ENCODE data around the gene MICAL3. TPM values are rescaled to one million over a fixed set of nuclear protein-coding genes. Genes with fewer than 3 reads are reported as not detected.
A peak's percentile ranks its signal among the peaks of the same experiment; 100 is the strongest.
"Not testable (repeated sequence)": the region's sequence is repeated elsewhere in the genome, so short reads cannot be mapped to it uniquely, and the experiment has no call there.

Gene MICAL3
- polyA plus RNA-seq, 12 donors: 25.7 to 58.7 (median 41.3) TPM; not detected in 1

DNA sequence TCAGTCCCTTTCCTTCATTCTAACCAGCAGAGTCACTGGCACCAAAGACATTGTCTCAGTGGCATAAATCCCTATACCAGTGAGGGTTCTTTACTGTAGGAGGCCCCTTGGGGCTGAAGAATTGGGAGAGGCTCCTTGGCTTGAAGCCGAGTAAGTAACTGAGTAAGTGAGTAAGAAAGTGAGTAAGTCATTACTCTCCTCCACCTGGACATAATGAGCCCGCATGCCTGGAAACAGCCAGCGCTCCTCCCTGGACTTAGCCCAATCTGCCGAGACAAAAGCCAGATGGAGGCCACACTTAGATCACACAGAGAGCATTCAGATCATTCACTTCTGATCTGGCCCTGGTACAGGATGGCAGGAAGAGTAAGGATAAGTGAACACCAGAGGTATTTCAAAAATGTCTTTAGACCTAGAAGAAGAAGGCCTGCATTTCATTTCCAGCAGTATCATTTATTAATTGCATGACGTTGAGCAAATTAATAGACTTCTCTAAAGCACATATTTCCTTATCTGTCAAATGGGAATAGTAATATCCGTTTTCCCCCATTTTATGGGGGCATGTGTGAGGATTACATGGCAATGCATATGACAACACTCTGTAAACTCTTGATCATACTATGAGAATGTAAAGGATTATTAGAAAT is 8.2 kb upstream of the MICAL3 start:
- no peak for DNase-seq

GRCh38 chr22:18031695-18032454 is 7.5 kb upstream of the MICAL3 start:
- no peak for DNase-seq

DNA sequence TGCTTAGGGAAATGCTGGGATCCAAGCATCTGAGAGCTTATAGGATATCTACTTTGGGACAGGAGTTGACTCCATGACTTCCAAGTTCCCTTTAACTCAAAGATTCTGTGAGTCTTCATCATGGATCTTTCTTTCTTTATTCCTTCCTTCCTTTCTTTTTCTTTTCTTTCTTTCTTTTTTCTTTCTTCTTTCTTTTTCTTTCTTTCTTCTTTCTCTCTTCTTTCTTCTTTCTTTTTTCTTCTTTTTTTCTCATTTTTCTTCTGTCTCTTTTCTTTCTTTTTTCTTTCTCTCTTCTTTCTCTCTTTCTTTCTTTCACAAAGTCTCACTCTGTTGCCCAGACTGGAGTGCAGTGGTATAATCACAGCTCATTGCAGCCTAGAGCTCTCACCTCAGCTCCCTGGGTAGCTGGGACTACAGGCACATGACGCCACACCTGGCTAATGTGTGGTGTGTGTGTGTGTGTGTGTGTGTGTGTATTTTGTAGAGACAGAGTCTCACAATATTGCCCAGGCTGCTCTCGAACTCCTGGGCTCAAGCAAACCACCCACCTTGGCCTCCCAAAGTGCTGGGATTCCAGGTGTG is 5.4 kb upstream of the MICAL3 start:
- DNase-seq: no peak

DNA sequence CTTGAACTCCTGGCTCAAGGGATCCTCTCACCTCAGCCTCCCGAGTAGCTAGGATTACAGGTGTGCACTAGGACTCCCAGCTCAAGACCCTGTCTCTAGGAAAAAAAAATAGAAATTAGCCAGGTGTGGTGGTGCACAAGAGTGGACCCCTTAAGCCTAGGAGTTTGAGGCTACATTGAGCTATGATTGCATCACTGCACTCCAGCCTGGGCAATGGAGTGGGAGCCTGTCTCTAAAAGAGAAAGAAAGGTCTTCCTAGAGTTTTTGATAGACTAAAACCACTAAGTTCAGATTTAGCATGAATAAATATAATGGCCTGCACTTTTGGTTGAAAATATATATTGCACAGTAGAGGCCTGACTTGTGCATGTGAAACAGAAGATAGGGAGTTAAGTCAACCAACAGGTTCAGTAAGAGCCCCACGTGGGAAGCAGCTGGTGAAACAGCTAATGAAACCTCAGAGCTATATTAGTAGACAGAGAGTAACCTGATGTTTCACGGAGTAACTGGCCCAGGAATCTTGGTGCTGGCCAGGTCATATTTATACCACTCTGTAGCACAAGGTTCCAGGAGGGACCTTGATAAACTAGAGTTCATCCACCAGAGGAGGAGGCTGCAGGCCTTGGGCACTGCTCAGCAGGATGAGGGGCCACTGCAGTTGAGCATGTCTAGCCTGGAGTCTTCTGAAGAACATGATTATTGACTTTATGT is 4.6 kb upstream of the MICAL3 start:
- no peak for DNase-seq

- DNase-seq: not testable (repeated sequence)
Observed at GRCh38 chr22:18025898-18026297, 1.5 kb upstream of the MICAL3 start.

DNA sequence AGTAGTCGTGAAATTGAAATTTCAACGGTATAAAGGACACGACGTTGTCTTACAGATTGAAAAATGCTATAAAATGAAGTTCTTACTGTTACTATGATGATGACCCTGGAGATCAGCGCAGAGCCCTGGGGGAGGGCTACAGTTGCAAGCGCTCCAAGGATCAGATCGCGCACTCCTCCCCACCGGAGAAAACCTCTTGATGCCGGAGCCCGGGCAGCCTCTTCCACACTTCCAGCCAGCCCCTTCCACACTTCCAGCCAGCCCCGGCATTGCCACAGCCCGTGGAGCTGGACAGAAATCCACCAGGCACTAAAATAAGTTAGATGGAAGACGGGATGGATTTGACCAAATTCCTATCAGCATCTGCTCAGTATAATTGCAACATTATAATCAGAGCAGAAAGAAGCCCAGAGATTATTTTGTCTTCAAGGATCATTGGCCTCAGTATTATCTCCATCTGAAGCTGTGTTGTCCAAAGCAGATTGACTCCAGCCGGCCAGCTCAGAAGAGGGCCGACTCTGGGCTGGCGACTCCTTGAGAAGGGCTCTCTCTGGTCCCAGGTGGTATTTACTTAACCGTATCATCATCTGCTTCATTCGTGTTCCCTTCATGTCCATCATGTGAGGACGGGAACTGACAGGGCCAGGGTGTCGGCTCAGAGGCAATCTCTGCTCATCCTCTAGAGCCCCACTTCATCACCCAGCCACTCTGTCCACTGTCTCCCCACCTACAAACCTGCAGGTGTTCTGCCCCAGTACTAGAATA is 777 bp upstream of the MICAL3 start:
- no peak for DNase-seq

- peak; percentile 82 for DNase-seq
Observed at GRCh38 chr22:18023509-18024275, 669 bp downstream of the MICAL3 start.

DNA sequence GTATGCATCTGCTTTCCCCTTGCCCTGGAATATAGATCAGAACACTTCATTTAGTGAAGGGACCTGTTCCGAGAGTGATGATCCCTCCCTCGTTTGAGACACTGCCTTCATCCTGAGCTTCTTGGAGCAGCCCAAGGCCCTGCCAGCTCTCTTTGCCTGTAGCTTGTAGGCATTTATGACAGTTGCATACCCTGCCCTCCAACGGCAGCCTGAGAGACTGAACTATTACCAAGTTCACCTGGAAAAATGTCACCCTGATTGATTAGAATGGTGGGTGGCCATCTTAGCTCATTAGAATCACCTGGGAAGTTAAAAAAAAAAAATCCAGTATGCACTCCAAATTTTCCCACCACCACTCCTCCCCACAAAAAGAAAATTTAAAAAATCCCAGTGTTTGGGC is 1.5 kb downstream of the MICAL3 start:
- DNase-seq: no peak

GRCh38 chr22:18021431-18021830 is 2.9 kb downstream of the MICAL3 start:
- no peak for DNase-seq

GRCh38 chr22:18020743-18021142 is 3.6 kb downstream of the MICAL3 start:
- not testable (repeated sequence) for DNase-seq

- DNase-seq: no peak
Observed at GRCh38 chr22:18013947-18014346, 10.4 kb downstream of the MICAL3 start.

DNA sequence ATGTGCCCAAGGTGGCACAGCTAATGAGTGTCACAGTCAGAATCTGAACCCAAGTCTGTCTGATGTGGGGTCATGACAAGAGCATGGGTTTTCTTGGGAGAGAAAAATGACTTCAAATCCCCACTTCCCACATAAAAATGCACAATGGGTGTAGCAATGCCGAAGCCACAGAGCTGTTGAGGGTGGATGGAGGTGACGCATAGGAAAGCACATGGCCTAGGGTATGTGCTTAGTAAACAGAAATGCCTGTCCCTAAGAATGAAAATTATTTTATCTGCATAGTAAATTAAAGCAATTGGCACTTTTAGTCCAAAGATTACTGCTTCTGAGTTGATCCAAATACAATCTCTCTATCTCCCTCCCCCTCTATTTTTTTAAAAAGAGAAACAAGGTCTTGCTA is 10.9 kb downstream of the MICAL3 start:
- DNase-seq: no peak

GRCh38 chr22:18012531-18012930 is 11.8 kb downstream of the MICAL3 start:
- DNase-seq: no peak

DNA sequence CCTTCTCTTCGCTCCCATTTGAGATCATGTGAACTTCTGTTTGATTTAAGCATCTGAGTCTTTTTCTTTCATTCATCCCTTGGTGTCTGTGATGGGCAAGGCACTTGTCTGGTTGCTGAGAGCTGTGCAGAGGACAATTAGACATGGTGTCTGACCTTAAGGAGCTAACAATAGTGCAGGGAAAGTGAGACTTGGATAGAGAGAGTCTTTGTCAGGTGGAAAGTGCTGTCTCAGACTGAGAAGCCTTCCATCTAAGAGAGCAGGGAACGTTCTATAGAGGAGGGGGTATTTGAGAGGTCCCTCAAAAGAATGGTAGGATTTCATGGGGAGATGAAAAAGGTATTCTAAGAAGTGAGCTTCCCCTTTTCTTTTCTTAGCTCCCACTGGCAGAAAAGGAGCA is 14.1 kb downstream of the MICAL3 start:
- DNase-seq: no peak

DNA sequence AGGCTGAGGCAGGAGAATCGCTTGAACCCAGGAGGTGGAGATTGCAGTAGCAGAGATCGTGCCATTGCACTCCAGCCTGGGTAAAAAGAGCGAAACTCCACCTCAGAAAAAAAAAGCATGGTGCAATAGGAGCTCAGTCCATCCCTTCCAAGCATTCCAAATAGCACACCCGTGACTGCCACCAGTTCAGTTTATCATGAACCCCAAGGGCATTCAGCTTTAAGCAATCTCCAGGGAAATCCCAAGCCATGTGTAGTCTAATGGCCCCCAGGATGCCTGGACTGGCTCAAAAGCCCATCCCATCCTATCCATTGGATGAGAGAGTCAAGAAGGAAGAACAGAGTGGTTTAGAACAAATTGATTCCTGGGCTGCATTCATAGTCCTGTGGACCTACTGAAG is 16.2 kb downstream of the MICAL3 start:
- DNase-seq: no peak

DNA sequence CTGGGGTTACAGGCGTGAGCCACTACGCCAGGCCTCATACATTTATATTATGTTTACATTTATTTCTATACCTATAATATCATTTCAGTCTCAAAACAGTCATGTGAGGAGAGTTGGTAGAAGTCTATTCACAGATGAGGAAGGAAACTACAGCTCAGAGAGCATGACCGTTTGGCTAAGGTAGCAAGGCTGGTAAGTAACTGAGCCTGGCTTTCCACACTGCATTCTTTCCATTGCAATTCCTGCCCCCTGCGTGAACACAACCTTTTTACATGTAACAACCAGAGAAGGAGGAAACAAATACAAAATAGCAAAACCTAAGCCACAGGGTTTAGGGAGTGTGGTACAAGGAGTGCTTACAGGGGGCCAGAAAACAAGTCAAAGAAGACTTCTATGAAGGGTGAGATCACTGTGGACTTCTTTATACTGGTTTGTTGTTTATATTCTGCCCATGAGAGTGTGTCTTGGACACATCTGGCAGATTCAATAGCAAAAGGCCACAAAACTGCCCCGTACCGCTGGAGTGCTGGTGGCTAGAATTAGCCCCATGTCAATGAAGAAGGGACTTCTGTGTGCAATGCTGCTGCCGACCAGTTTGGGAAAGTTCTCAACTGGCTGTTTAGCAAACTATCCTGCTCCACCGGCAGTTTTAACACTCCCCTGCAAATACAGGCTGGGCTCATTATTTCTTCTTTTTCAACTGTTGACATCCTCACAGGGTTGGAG is 19.0 kb downstream of the MICAL3 start:
- no peak for DNase-seq

DNA sequence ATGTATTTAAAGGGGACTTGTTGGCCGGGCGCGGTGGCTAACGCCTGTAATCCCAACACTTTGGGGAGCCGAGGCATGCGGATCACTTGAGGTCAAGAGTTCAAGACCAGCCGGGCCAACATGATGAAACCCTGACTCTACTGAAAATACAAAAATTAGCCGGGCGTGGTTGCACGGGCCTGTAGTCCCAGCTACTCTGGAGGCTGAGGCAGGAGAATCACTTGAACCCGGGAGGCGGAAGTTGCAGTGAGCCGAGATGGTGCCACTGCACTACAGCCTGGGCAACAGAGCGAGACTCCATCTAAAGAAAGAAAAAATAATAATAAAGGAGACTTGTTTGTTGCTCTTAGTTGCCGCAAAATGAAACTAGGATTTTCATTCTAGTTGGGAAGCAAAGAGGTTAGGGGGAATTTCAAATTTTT is 22.5 kb downstream of the MICAL3 start:
- not testable (repeated sequence) for DNase-seq

DNA sequence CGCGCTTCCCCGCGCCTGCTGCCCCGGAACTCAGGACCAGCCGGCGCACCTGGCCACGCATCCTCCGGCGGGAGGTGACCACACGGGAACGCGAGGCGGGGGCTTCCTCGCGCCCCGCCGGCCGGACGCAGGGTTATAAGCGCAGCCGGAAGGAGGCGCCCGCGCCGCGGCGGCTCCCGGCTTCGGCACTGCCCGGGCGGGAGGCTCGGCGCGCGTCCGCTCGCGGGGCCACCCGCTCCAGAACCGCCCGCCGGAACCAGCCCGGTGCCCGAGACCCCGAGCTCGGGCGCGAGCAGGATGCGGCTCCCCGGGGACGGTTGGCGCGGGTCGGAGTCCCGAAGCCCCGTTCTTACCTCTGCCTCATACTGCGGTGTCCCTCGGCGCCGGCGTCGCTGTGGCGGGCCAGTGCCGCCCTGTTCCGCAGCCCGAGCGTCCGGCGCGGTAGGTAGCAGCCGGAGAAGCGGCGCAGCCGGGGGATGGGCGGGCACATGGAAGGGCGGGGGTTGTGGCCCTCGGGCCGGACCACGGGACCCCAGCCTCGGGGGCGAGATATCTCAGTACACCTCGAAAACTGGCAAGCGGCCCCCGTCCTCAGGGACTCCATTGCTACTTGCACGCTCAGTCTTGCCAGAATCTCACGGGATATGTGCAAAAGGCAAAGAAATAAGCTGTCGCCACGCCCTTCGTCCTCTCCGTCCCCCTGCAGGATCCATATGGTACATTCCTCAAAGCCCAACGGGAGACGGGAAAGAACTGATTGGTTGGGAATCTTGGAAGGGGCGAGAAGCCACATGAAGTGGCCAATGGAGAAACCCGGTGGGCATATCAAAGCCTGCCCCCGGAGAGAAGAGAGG is 23.1 kb downstream of the MICAL3 start:
- peak; percentile 95 for DNase-seq

DNA sequence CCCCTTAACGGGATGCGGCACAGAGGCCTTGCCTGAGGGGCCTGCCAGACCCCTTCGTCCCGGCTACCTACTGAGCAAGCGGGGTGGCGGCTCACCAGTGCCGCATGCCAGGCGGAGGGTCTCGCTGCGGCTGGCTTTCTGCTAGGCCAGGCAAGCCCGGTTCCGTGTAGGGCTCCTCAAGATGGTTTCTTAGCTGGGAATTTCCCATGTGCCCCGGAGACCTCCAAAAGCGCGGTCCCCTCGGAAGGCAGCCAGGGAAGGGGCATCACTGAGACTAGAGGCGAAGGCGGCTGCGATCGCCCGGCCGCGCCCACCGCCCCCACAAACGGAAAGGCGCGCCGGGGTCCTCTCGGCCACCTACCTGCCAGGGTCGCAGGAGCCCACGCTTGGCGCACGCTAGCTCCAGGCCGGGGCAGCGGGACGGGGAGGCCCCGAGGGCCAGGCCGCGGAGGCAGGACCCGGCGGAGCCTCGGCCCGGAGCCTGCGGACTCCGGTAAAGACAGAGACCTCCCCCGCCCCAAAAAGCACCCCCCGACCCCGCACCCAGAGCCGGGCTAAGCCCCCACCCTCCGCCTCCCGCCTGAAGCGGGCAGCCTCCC is 23.8 kb downstream of the MICAL3 start:
- DNase-seq: no peak
